A172 (cell line): ENCODE results near the gene NHSL2. TPM values are rescaled to one million over a fixed set of nuclear protein-coding genes. Genes with fewer than 3 reads are reported as not detected.
"Not testable (repeated sequence)": the region's sequence is repeated elsewhere in the genome, so short reads cannot be mapped to it uniquely, and the experiment has no call there.

Experiments
- DNase-seq: peaks from one replicate; pipeline ENCODE4 v3.0.0-alpha.2; 2015; ENCODE audit warnings: low spot score
- total RNA-seq: library from RNA; depleted of rRNA; stranded (reverse); fragments of >200 nt; shearing (Covaris generic); gene quantifications from 2 replicates; pipeline ENCODE4 v1.2.3, GENCODE V29; 2014; rRNA removed

The NHSL2 gene
- total RNA-seq, 1 experiment from 2014 or later = not detected

DNA sequence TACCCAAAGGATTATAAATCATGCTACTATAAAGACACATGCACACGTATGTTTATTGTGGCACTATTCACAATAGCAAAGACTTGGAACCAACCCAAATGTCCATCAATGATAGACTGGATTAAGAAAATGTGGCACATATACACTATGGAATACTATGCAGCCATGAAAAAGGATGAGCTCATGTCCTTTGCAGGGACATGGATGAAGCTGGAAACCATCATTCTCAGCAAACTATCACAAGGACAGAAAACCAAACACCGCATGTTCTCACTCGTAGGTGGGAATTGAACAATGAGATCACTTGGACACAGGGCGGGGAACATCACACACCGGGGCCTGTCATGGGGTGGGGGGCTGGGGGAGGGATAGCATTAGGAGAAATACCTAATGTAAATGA lies 265.6 kb downstream of the NHSL2 start:
- not testable (repeated sequence) for DNase-seq

DNA sequence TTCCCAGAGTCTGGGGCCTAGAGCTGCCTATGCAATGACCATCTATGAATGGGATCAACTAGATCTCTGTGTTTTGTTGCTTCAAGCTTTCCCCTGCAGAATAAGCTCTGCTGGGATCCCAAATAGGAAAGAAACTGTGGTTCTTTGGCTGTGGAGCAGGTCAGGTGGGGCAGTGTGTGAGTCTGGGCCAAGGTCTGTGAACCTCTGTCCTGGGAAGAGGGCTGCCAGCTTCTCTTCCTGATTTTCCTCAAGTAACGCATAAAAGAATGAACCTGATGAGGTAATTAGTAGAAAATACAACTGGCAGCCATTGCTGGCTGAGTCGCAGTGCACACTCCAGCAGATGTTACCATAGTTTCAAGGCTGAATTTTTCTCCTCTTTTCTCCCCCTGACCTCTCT lies 266.3 kb downstream of the NHSL2 start:
- no peak for DNase-seq

DNA sequence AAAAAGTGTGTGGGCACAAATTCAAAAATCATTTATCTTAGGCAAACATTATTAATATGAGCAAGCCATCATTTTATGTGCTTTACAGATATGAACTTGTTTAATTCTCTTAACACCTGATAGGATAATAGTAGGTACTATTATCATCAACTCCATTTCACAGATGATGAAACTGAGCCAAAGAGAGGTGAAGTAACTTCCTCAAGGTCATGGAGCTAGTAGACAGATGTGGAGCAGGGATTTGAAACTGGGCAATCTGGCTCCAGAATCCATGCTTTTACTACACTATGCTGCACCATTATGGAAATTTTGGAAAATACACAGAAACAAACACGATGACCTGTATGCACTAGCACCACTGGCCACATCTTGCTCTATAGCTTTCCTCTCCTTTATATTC lies 269.9 kb downstream of the NHSL2 start:
- no peak for DNase-seq

DNA sequence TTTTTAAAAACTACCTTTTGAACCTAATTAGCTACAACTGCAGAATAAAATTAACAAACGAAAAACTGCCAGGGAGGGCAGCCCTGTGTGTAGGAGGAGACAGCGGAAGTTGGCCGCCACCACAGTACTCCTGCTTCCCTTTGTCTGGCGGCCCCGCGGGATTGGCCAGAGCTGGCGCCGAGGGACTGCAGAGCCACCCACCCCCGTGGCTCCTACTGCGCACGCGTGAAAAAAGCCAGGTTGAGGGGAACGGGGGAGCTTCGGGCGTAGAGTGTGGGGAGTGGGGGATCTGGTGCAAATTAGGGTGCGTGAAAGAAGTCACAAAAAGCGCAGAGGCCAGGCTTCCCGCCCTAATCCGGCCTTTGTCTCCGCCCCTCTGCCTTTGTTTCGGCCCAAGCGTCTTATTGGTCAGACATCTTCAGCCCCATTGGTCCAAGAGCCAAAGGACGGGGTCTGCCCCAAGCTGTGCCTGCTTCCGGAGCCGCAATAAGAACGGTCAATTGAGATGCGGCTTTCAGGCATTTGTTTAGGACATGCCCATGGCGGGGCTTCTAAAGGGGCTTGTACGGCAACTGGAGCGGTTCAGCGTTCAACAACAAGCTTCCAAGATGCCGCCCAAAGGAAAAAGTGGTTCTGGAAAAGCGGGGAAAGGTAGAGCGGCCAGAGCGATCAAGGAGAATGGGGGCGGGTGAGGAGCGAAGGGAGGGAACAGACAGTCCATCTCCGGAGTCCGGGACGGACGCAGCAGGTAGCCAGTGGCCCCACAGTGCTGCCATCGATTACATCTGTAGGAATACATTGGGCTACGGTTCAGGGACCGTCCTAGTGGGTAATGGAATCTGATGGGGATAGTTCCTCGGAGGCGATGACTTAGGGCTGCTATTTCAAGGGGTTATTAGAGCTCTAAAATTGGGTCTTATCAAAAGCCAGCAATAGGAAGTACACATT lies 270.8 kb downstream of the NHSL2 start, which contains the start of gene PIN4:
Gene PIN4 (plus strand): TSS at position 580 of the 948 bp plus-strand sequence. CDS start 29 bp downstream, at position 609.
- DNase-seq = peak; percentile 96

DNA sequence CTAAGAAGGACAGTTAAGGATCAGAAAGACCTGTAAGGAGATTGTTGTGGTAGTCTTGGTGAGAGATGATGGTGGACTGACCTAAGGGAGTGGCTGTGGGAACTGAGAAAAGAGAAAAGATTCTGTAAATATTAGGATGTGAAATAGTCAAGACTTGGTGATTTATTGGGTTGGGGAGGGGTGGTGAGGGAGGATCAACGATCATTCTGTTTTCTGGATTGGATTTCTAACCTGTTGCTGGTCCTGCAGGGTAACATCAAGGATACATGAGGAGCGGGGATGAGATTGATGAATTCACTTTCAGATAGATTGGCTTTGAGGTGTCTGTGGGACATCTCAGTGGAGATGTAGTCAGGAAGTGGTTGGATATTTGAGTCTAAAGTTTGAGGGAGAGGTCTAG lies 272.3 kb downstream of the NHSL2 start:
- DNase-seq = no peak

DNA sequence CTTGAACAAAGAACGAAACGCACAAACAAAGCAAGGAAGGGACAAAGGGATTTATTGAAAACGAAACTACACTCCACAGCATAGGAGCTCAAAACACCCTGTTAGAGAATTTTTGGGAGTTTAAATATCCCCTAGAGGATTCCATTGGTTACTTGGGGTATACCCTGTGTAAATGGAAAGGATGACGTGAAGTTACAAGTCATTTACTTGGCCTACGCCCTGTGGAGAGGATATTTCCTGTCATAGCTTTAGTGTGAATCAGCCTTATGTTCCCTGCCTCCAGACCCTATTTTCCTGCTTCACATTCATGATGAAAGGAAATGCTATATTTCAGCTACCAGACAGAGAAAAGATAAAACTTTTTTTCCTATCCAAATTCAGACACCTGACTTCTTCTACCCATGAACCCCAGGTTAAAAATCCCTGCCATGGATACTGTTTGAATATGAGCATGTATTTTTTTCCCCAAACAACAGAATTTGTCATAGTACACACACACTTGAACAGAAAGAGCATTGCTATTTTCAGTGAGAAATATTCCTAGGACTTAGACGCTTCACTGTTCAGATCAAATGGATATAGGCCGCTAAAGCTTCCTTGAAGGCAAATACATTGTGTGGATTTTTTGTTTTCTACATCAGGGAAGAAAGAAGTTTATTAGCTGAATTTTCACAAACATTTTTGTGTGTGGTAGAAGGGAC lies 291.3 kb downstream of the NHSL2 start:
- DNase-seq = peak; percentile 90

Other genes starting within 250 kb of the NHSL2 start
- gene CXorf49, start 192.6 kb upstream of the NHSL2 start, total RNA-seq = not detected in 2 replicates
- not detected in 2 replicates for gene CXorf49B, start 147.5 kb upstream of the NHSL2 start, total RNA-seq
- gene RTL5, start 221.1 kb downstream of the NHSL2 start, total RNA-seq = 0.14 and 0.89 TPM in 2 replicates